ENCODE data around the gene RASGEF1B. TPM values are rescaled to one million over a fixed set of nuclear protein-coding genes. Genes with fewer than 3 reads are reported as not detected.

RASGEF1B gene
- total RNA-seq, 1 donor from 2014 or later: 13.5 TPM

DNA sequence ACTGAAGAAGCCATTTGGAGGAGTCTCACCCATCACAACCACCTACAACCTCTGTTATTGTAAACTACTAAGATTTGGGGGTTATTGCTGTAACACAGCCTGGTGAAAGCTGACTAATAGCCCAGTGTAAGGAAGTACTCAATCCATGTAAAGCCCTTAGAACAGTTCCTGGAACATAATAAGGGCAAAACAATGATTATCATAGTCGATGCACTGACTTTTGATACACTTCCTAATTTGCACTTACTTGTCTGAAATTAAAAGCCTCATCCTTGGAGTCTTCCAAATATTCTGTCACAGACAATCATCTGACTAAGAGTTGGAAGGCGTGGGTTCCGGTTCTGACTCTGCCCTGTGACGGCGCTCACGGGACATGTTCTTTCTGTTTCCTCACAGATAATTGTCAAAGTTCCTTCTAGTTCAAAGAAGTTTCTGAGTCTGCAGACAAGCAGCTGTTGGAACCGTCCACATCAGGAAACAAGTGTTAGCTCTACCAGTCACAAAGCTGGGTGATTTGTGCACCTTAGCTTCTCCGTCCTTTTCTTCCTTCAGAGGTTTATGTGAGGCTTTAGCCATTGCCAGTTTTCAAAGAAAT, 33.4 kb upstream of the RASGEF1B start:
- intact Hi-C loops (cut with DNase I): no loop called here
- Histone ChIP-seq H3K27ac (peak overlapping the region; percentile 56), H3K4me1 (peaks cover 20% of the 10 kb centered on the region), H3K36me3 (no peaks in the 10 kb centered on the region), H3K4me3 (no peak overlapping the region), H3K27me3 (no peaks in the 10 kb centered on the region), H3K9me3 (no peaks in the 10 kb centered on the region)
- no peak for DNase-seq (ENCODE audit: extremely low spot score in 2 of 2)
- TF ChIP-seq, protein P1, sequence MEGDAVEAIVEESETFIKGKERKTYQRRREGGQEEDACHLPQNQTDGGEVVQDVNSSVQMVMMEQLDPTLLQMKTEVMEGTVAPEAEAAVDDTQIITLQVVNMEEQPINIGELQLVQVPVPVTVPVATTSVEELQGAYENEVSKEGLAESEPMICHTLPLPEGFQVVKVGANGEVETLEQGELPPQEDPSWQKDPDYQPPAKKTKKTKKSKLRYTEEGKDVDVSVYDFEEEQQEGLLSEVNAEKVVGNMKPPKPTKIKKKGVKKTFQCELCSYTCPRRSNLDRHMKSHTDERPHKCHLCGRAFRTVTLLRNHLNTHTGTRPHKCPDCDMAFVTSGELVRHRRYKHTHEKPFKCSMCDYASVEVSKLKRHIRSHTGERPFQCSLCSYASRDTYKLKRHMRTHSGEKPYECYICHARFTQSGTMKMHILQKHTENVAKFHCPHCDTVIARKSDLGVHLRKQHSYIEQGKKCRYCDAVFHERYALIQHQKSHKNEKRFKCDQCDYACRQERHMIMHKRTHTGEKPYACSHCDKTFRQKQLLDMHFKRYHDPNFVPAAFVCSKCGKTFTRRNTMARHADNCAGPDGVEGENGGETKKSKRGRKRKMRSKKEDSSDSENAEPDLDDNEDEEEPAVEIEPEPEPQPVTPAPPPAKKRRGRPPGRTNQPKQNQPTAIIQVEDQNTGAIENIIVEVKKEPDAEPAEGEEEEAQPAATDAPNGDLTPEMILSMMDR (IDR thresholded peaks at IDR 0.05): no peak
- TF ChIP-seq POLR2A (IDR thresholded peaks at IDR 0.05) (no peak), POLR2AphosphoS5 (IDR thresholded peaks at IDR 0.05; ENCODE audit: insufficient read depth in 1 of 2, low read depth in 1 of 2) (peak in 1 of 2 donors; percentile 94)

DNA sequence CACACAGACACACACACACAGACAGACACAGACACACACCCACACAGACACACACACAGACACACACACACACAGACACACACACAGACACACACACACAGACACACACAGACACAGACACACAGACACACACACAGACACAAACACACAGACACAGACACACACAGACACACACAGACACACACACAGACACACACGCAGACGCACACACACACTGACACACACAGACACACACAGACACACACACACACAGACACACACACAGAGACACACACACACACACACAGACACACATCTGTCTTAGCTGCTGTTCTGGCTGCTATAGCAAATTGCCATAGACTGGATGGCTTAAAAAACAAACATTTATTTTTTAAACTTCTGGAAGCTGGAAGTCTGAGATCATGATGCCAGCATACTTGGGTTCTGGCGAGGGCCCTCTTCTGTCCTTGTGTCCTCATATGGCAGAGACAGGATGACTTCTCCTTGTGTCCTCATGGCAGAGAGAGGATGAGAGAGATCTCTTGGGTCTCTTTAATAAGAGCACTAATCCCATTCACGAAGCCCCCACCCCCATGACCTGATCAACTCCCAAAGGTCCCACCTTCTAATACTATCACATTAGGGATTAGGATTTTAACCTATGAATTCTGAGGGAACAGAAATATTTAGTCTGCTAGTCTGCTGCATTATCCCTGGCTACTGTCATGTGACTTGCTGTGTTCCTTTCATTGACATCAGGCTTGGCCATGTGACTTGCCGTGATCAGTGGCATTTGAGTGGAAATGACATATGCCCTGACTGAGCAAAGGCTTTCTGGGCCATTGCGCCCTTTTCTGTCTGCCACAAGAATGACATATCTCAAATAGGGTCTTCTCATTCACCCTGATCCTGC, 32.7 kb upstream of the RASGEF1B start:
- TF ChIP-seq POLR2A (IDR thresholded peaks at IDR 0.05) (no peak), POLR2AphosphoS5 (IDR thresholded peaks at IDR 0.05; ENCODE audit: insufficient read depth in 1 of 2, low read depth in 1 of 2) (no peak)
- TF ChIP-seq, protein P1 (IDR thresholded peaks at IDR 0.05): no peak
- no peak for DNase-seq (ENCODE audit: extremely low spot score in 2 of 2)
- H3K27ac ChIP-seq: peak overlapping the region; percentile 56

DNA sequence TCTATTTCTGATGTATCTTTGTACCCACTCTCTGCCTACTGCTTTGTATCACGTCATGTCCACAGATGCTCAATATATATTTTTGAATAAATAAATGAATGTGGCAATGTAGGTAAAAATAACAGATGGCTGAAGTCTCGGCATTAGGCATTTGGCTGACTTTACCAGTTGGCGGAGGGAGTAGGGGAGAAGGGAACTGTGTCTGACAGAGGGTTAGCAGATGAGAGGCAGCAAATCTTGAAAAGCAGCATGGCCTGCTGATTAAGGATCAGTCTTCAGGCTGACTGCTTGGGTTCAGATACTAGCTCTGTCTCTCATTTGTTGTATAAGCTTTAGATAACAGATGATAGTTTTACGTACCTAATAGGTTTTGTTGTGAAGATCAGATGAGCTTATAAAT, 31.9 kb upstream of the RASGEF1B start:
- H3K9me3 ChIP-seq: no peaks in the 10 kb centered on the region
- no peak for DNase-seq (ENCODE audit: extremely low spot score in 2 of 2)
- H3K4me3 ChIP-seq: no peak overlapping the region
- TF ChIP-seq, protein P1 (IDR thresholded peaks at IDR 0.05): no peak
- TF ChIP-seq POLR2AphosphoS5 (IDR thresholded peaks at IDR 0.05; ENCODE audit: insufficient read depth in 1 of 2, low read depth in 1 of 2) (no peak), POLR2A (IDR thresholded peaks at IDR 0.05) (no peak)
- H3K27me3 ChIP-seq: no peaks in the 10 kb centered on the region
- intact Hi-C loops (cut with DNase I): no loop called here
- no peak overlapping the region for H3K27ac ChIP-seq
- peaks cover 20% of the 10 kb centered on the region for H3K4me1 ChIP-seq
- H3K36me3 ChIP-seq: no peaks in the 10 kb centered on the region

More for the DNA sequence above, 32.7 kb upstream of the RASGEF1B start:
- Histone ChIP-seq H3K4me1 (peaks cover 20% of the 10 kb centered on the region), H3K9me3 (no peaks in the 10 kb centered on the region), H3K36me3 (no peaks in the 10 kb centered on the region), H3K4me3 (no peak overlapping the region), H3K27me3 (no peaks in the 10 kb centered on the region)
- intact Hi-C loops (cut with DNase I): no loop called here

DNA sequence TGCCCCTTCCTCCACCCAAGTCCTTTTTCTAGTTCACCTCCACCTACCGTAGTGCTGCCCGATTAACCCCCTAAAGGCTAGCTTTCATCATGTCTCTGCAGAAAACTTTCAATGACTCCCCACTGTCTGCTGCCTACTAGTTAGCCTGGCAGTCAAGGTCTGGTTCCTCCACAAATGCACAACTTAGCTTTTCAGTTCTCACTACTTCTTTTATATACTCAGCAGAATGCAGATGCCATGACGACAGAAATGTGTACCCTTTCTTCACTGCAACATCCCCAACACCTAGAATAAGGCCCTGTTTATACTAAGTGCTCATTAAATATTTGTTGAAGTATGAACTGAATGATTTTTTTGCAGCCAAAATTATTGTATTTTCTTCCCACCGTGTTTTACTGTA, 30.9 kb upstream of the RASGEF1B start:
- TF ChIP-seq, protein P1 (IDR thresholded peaks at IDR 0.05): no peak
- TF ChIP-seq POLR2A (IDR thresholded peaks at IDR 0.05) (no peak), POLR2AphosphoS5 (IDR thresholded peaks at IDR 0.05; ENCODE audit: insufficient read depth in 1 of 2, low read depth in 1 of 2) (no peak)
- Histone ChIP-seq H3K4me1 (peaks cover 20% of the 10 kb centered on the region), H3K9me3 (no peaks in the 10 kb centered on the region), H3K27me3 (no peaks in the 10 kb centered on the region), H3K36me3 (no peaks in the 10 kb centered on the region), H3K4me3 (no peak overlapping the region), H3K27ac (no peak overlapping the region)
- DNase-seq (ENCODE audit: extremely low spot score in 2 of 2): no peak
- intact Hi-C loops (cut with DNase I): no loop called here

DNA sequence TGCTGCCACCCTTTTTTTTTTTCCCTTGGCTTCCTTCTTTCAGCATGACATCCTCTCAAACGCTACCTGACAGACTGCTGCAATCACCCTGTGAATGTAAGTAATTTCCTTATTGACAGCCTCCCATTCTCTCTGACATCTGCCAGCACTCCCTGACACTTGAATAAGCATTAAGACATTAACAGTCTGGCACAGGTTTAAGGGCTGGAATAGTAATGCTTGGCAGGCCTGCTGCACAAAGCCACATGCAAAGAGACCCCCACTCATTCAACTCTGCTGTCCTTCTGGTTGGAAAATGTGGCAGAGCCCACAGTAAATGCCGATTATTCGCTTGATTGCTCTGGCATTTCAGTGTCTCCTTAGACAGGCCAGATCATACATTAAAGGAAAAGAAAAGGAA, 28.1 kb upstream of the RASGEF1B start:
- intact Hi-C loops (cut with DNase I): no loop called here
- TF ChIP-seq POLR2A (IDR thresholded peaks at IDR 0.05) (no peak), POLR2AphosphoS5 (IDR thresholded peaks at IDR 0.05; ENCODE audit: insufficient read depth in 1 of 2, low read depth in 1 of 2) (no peak)
- TF ChIP-seq, protein P1 (IDR thresholded peaks at IDR 0.05): no peak
- peaks cover 6% of the 10 kb centered on the region for H3K4me1 ChIP-seq
- H3K27me3 ChIP-seq: no peaks in the 10 kb centered on the region
- no peaks in the 10 kb centered on the region for H3K9me3 ChIP-seq
- H3K27ac ChIP-seq: no peak overlapping the region
- DNase-seq (ENCODE audit: extremely low spot score in 2 of 2): no peak
- H3K4me3 ChIP-seq: no peak overlapping the region
- no peaks in the 10 kb centered on the region for H3K36me3 ChIP-seq

All from vagina (tissue), 2 donors.